GM23338 (cell line): ENCODE results near the gene SDC3.

ENCODE experiments used
- CREB1 ChIP-seq: fragments of 250-450 bp; sonication (Bioruptor Pico); IDR thresholded peaks from 2 replicates; pipeline ENCODE4 v1.5.0; 2020; ENCODE audit warnings: low read depth, mild to moderate bottlenecking, moderate library complexity
- EZH2 ChIP-seq: fragments of 200-600 bp; sonication (generic); IDR thresholded peaks from one replicate; pipeline ENCODE4 v1.8.0; 2017; ENCODE audit warnings: antibody characterized with exemption, mild to moderate bottlenecking, low read depth; ENCODE audit not compliant: unreplicated experiment
- EZH2phosphoT487 ChIP-seq: fragments of 200-600 bp; sonication (generic); IDR thresholded peaks from one replicate; pipeline ENCODE4 v1.8.1; 2018; ENCODE audit warnings: antibody characterized with exemption; ENCODE audit not compliant: unreplicated experiment
- JUNB ChIP-seq: IDR thresholded peaks from one replicate; pipeline ENCODE4 v1.6.1; 2016; ENCODE audit warnings: antibody characterized with exemption; ENCODE audit not compliant: unreplicated experiment
- NANOG ChIP-seq: IDR thresholded peaks from 2 replicates; pipeline ENCODE4 v1.6.1; 2016; ENCODE audit warnings: antibody characterized with exemption, borderline replicate concordance
- POLR2AphosphoS5 ChIP-seq: IDR thresholded peaks from 2 replicates; pipeline ENCODE4 v1.6.1; 2016; ENCODE audit warnings: antibody characterized with exemption, low read depth
- STAT1 ChIP-seq: IDR thresholded peaks from one replicate; pipeline ENCODE4 v1.6.1; 2016; ENCODE audit warnings: antibody characterized with exemption; ENCODE audit not compliant: unreplicated experiment
- TF ChIP-seq, protein P1 (sequence below), 2 experiments: fragments of 200-600 bp in 1 of 2; sonication (generic) in 1 of 2; conservative IDR thresholded peaks; 2 replicates each; pipeline versions ENCODE4 v1.5.1 to v1.6.1; 2016 to 2017; ENCODE audit warnings: antibody characterized with exemption in 2 of 2, low read depth in 2 of 2, mild to moderate bottlenecking in 2 of 2, moderate library complexity in 1 of 2
- TF ChIP-seq, protein P2 (sequence below): IDR thresholded peaks from 2 replicates; pipeline ENCODE4 v1.6.1; 2016; ENCODE audit warnings: antibody characterized with exemption
- TF ChIP-seq, protein P3 (sequence below): IDR thresholded peaks from one replicate; pipeline ENCODE4 v1.6.1; 2018; ENCODE audit warnings: antibody characterized with exemption; ENCODE audit not compliant: unreplicated experiment

GRCh38 chr1:30928789-30929134 is 20.2 kb upstream of the SDC3 start:
- TF ChIP-seq, protein P1, sequence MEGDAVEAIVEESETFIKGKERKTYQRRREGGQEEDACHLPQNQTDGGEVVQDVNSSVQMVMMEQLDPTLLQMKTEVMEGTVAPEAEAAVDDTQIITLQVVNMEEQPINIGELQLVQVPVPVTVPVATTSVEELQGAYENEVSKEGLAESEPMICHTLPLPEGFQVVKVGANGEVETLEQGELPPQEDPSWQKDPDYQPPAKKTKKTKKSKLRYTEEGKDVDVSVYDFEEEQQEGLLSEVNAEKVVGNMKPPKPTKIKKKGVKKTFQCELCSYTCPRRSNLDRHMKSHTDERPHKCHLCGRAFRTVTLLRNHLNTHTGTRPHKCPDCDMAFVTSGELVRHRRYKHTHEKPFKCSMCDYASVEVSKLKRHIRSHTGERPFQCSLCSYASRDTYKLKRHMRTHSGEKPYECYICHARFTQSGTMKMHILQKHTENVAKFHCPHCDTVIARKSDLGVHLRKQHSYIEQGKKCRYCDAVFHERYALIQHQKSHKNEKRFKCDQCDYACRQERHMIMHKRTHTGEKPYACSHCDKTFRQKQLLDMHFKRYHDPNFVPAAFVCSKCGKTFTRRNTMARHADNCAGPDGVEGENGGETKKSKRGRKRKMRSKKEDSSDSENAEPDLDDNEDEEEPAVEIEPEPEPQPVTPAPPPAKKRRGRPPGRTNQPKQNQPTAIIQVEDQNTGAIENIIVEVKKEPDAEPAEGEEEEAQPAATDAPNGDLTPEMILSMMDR (conservative IDR thresholded peaks at IDR 0.05; ENCODE audit: low read depth in 2 of 2), result no peak
- no peak for TF ChIP-seq POLR2AphosphoS5
- TF ChIP-seq EZH2, result no peak
- no peak for TF ChIP-seq EZH2phosphoT487
- TF ChIP-seq NANOG, result no peak
- no peak for TF ChIP-seq CREB1 (CRISPR knock-in tag)
- TF ChIP-seq, protein P2, sequence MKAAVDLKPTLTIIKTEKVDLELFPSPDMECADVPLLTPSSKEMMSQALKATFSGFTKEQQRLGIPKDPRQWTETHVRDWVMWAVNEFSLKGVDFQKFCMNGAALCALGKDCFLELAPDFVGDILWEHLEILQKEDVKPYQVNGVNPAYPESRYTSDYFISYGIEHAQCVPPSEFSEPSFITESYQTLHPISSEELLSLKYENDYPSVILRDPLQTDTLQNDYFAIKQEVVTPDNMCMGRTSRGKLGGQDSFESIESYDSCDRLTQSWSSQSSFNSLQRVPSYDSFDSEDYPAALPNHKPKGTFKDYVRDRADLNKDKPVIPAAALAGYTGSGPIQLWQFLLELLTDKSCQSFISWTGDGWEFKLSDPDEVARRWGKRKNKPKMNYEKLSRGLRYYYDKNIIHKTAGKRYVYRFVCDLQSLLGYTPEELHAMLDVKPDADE, result no peak
- TF ChIP-seq, protein P3, sequence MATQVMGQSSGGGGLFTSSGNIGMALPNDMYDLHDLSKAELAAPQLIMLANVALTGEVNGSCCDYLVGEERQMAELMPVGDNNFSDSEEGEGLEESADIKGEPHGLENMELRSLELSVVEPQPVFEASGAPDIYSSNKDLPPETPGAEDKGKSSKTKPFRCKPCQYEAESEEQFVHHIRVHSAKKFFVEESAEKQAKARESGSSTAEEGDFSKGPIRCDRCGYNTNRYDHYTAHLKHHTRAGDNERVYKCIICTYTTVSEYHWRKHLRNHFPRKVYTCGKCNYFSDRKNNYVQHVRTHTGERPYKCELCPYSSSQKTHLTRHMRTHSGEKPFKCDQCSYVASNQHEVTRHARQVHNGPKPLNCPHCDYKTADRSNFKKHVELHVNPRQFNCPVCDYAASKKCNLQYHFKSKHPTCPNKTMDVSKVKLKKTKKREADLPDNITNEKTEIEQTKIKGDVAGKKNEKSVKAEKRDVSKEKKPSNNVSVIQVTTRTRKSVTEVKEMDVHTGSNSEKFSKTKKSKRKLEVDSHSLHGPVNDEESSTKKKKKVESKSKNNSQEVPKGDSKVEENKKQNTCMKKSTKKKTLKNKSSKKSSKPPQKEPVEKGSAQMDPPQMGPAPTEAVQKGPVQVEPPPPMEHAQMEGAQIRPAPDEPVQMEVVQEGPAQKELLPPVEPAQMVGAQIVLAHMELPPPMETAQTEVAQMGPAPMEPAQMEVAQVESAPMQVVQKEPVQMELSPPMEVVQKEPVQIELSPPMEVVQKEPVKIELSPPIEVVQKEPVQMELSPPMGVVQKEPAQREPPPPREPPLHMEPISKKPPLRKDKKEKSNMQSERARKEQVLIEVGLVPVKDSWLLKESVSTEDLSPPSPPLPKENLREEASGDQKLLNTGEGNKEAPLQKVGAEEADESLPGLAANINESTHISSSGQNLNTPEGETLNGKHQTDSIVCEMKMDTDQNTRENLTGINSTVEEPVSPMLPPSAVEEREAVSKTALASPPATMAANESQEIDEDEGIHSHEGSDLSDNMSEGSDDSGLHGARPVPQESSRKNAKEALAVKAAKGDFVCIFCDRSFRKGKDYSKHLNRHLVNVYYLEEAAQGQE, result no peak
- TF ChIP-seq JUNB, result no peak
- TF ChIP-seq STAT1, result no peak
